DMS79 (cell line): Measurements from ENCODE around the gene RABGEF1.

ENCODE experiments used
- DNase-seq: peaks from one replicate; lab custom pipeline; 2025; lab: John Stamatoyannopoulos, UW

The RABGEF1 gene

DNA sequence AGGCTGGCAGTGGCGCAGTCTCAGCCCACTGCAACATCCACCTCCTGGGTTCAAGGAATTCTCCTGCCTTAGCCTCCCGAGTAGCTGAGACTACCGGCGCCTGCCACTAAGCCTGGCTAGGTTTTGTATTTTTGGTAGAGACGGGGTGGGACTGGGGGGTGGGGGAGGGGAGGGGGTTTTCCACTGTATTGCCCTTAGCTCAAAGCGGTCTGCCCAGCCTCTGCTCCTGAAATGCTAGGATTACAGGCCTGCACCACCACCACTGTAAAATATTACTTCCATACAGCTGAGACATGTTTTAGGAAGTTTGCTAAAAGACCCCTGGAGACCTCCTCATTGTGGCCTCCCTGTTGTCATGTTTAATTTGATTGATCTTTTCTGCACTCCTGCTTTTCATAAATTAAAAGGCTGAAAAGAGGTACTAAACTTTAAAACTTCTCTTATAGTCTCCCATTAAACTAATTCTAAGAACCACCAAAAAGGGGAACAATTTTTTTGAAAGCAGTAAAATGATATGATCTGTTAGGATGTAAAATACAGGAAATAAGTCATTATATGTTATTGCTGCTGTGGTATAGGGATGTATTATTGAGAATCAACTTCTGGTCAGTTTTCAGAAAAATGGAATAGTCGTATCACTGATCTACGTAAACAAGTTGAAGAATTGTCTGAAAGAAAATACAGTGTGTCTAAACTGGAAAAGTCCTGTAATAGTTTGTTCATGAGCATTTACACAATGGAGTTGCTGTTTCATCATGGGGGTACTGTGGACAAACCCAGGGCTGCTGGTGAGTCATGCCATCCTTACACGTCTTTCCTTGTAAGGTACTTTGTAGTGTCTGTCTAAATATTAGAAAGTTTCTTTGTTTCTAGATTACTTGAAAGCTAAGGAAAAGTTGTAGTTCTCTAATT is 107.6 kb downstream of the RABGEF1 start:
- no peak for DNase-seq

DNA sequence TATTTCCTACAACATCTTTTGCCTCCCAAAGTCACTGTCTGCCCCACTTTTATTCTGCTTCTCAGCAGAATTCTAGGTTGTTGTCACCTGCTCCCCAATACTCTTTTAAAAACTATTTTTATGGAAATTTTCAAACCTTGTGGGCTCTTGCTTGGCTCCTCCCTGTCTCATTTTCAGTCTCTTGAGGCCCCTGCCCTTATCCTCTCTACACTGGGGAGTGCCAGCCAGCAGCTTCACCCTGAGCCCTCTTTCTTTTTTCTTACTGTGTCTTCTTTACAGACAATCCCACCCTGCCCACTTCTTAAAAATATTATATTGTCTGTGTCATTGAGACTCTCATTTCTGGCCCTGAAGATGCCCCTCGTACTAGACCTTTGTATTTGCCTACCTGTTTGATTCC is 118.8 kb downstream of the RABGEF1 start:
- DNase-seq: no peak

DNA sequence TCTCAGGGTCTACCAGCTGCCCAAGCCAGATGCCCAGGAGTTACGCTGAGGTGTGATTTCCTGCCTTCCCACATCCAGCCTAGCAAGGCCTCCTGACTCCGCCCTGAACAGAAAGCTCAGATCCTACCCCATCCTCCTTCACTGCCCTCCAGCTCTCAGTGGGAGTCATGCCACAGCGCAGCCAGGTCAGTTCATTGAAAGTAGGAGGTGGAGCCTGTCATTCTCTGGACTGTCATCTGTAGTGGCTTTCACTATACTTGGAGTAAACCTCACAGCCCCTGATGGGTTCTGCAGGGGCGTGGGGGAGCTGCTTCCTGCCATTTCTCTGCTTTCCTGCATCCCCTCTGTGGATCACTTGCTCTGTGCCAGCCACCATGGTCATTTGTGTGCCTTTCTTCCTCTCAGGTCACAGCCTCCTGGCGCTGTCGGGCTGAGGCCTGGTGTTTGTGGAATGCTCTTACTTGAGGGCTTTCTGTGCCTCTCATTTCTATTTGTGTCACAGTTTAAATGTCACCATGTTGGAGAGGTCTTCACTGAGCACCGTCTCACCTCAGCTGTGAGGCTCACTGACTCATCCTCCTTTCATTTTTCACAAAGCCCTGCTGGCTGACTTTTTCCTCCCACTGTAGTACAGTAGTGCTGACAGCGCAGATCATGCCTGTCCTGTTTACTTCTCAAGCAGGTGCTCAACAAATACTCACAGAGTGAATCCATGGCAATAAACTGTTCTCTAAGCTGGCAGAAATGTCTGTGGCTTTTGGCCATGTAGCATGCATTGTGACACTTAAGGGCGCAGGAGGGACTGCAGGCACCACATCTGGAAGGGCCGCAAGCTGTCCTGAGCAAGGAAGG is 119.5 kb downstream of the RABGEF1 start:
- peak; percentile 49 for DNase-seq

DNA sequence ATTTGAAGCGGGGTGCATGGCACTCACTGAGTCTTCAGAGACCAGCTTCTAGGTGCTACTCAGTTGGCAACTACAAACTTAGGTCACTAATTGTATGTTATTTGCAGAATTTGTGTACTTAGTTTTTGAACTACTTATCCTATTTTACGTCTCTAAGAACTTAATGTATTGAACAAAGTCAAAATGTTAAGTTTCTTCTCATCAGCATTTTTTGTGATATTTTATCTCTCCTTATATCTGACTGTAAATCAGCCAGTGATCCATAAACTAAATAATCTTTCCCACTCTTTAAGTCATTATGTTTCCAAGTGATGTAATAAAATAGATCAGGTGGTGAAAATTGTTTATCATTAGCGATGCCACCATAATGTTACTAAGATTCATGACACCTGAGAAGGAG is 120.2 kb downstream of the RABGEF1 start:
- DNase-seq: no peak
